ENCODE results near the gene SLC25A26. TPM values are rescaled to one million over a fixed set of nuclear protein-coding genes. Genes with fewer than 3 reads are reported as not detected.

The SLC25A26 gene
- total RNA-seq, 4 donors from 2014 or later = 22.0 to 33.9 (median 27.0) TPM

GRCh38 chr3:66336333-66336766, 115.5 kb downstream of the SLC25A26 start:
- Histone ChIP-seq H3K4me1 (peaks cover 0 to 3% (median 0%) of the 10 kb centered on the region in 3 donors), H3K9me3 (no peaks in the 10 kb centered on the region), H3K27ac (no peak overlapping the region), H3K36me3 (no peaks in the 10 kb centered on the region), H3K4me3 (no peak overlapping the region), H3K27me3 (no peaks in the 10 kb centered on the region)
- ATAC-seq = no peak
- WGBS, 2 donors (ENCODE audit: low coverage in 1 of 2) = 26 to 36% methylated on average over 4 of the region's 4 CpGs
- TF ChIP-seq EP300 (IDR thresholded peaks at IDR 0.05) (no peak), POLR2AphosphoS5 (IDR thresholded peaks at IDR 0.05) (no peak), CTCF (IDR thresholded peaks at IDR 0.05) (no peak), POLR2A (IDR thresholded peaks at IDR 0.05) (no peak)

GRCh38 chr3:66338927-66339326, 118.1 kb downstream of the SLC25A26 start:
- no peak for ATAC-seq
- Histone ChIP-seq H3K4me1 (peaks cover 0 to 3% (median 0%) of the 10 kb centered on the region in 3 donors), H3K27ac (no peak overlapping the region), H3K27me3 (no peaks in the 10 kb centered on the region), H3K36me3 (no peaks in the 10 kb centered on the region), H3K4me3 (no peak overlapping the region), H3K9me3 (no peaks in the 10 kb centered on the region)
- TF ChIP-seq CTCF (IDR thresholded peaks at IDR 0.05) = no peak
- 52 to 81% methylated on average over 3 of the region's 3 CpGs for WGBS, 2 donors (ENCODE audit: low coverage in 1 of 2)

GRCh38 chr3:66342717-66343356, 122.0 kb downstream of the SLC25A26 start:
- Histone ChIP-seq H3K4me3 (no peak overlapping the region), H3K27ac (no peak overlapping the region), H3K36me3 (peaks cover 0 to 9% of the 10 kb centered on the region in 2 donors), H3K4me1 (peaks cover 0 to 8% (median 0%) of the 10 kb centered on the region in 3 donors), H3K27me3 (no peaks in the 10 kb centered on the region), H3K9me3 (no peaks in the 10 kb centered on the region)
- ATAC-seq = no peak
- WGBS, 2 donors (ENCODE audit: low coverage in 1 of 2) = 66 to 73% methylated on average over 8 of the region's 8 CpGs
- TF ChIP-seq CTCF (IDR thresholded peaks at IDR 0.05) = no peak
- no peak for TF ChIP-seq POLR2A (IDR thresholded peaks at IDR 0.05)
- no peak for TF ChIP-seq EP300 (IDR thresholded peaks at IDR 0.05)
- TF ChIP-seq POLR2AphosphoS5 (IDR thresholded peaks at IDR 0.05) = no peak

- TF ChIP-seq CTCF (IDR thresholded peaks at IDR 0.05) = no peak
- no peak for TF ChIP-seq POLR2A (IDR thresholded peaks at IDR 0.05)
- TF ChIP-seq POLR2AphosphoS5 (IDR thresholded peaks at IDR 0.05) = no peak
- no peak overlapping the region for H3K4me3 ChIP-seq
- peaks cover 0 to 9% of the 10 kb centered on the region in 2 donors for H3K36me3 ChIP-seq
- H3K27me3 ChIP-seq = no peaks in the 10 kb centered on the region
- H3K27ac ChIP-seq = no peak overlapping the region
- WGBS, 2 donors (ENCODE audit: low coverage in 1 of 2) = 90 to 93% methylated on average over 4 to 8 of the region's 9 CpGs
- ATAC-seq = no peak
- H3K9me3 ChIP-seq = no peaks in the 10 kb centered on the region
- H3K4me1 ChIP-seq = peaks cover 0 to 8% (median 0%) of the 10 kb centered on the region in 3 donors
Observed at GRCh38 chr3:66344391-66344811, 123.6 kb downstream of the SLC25A26 start.

- Histone ChIP-seq H3K9me3 (no peaks in the 10 kb centered on the region), H3K36me3 (peaks cover 0 to 9% of the 10 kb centered on the region in 2 donors), H3K27ac (no peak overlapping the region), H3K27me3 (no peaks in the 10 kb centered on the region), H3K4me1 (peaks cover 0 to 8% (median 0%) of the 10 kb centered on the region in 3 donors), H3K4me3 (no peak overlapping the region)
- TF ChIP-seq POLR2AphosphoS5 (IDR thresholded peaks at IDR 0.05) = no peak
- no peak for TF ChIP-seq EP300 (IDR thresholded peaks at IDR 0.05)
- no peak for TF ChIP-seq CTCF (IDR thresholded peaks at IDR 0.05)
- no peak for TF ChIP-seq POLR2A (IDR thresholded peaks at IDR 0.05)
- WGBS, 2 donors (ENCODE audit: low coverage in 1 of 2) = 67 to 90% methylated on average over 7 to 8 of the region's 8 CpGs
- no peak for ATAC-seq
Observed at GRCh38 chr3:66344848-66345578, 124.2 kb downstream of the SLC25A26 start.

Data from gastroesophageal sphincter (tissue), 4 donors.